PC-3 (cell line): ENCODE data around the gene ADCY2.

ENCODE experiments used
- EZH2 ChIP-seq: fragments of 300-600 bp; sonication (generic); IDR thresholded peaks from one replicate; pipeline ENCODE4 v1.6.1; 2017; ENCODE audit warnings: antibody characterized with exemption, mild to moderate bottlenecking, low read length; ENCODE audit not compliant: unreplicated experiment
- TF ChIP-seq, protein P1 (sequence below): fragments of 300-600 bp; sonication (generic); conservative IDR thresholded peaks from 2 replicates; pipeline ENCODE4 v1.5.1; 2017; ENCODE audit warnings: antibody characterized with exemption, low read depth, mild to moderate bottlenecking, low read length

DNA sequence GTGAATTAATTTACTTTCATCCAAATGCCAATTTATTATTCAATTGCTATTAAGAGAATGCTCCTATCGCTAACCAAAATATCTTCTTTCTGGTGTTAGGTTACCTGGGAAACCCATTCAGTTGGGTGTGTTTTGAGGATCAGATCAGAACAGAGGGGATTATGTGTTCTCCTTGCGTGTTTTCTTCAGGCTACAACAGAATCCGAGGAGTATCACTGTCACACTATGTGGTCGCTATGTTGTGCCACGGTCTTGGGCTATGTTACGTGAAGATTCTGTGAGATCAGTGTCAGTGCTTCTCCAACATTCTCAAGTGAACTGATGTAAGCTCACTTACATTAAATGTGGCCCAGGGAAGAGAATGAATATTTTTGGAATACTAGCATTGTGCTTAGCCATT is 39.0 kb downstream of the ADCY2 start:
- TF ChIP-seq, protein P1, sequence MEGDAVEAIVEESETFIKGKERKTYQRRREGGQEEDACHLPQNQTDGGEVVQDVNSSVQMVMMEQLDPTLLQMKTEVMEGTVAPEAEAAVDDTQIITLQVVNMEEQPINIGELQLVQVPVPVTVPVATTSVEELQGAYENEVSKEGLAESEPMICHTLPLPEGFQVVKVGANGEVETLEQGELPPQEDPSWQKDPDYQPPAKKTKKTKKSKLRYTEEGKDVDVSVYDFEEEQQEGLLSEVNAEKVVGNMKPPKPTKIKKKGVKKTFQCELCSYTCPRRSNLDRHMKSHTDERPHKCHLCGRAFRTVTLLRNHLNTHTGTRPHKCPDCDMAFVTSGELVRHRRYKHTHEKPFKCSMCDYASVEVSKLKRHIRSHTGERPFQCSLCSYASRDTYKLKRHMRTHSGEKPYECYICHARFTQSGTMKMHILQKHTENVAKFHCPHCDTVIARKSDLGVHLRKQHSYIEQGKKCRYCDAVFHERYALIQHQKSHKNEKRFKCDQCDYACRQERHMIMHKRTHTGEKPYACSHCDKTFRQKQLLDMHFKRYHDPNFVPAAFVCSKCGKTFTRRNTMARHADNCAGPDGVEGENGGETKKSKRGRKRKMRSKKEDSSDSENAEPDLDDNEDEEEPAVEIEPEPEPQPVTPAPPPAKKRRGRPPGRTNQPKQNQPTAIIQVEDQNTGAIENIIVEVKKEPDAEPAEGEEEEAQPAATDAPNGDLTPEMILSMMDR = no peak
- no peak for TF ChIP-seq EZH2
